Vagina (tissue), 2 donors: ENCODE data around the gene PDE12. TPM values are rescaled to one million over a fixed set of nuclear protein-coding genes. Genes with fewer than 3 reads are reported as not detected.

ENCODE experiments used
- DNase-seq, 2 donors: peaks; one replicate each; pipeline ENCODE4 v3.0.0-alpha.2; 2017; ENCODE audit errors: extremely low spot score in 2 of 2
- H3K27ac ChIP-seq: fragments of 200-600 bp; sonication (generic); one replicate; pipeline ENCODE4 v1.5.1; 2019
- H3K27me3 ChIP-seq: fragments of 200-600 bp; sonication (generic); one replicate; pipeline ENCODE4 v1.5.1; 2019
- H3K36me3 ChIP-seq, 2 donors: fragments of 200-600 bp; sonication (generic); one replicate each; pipeline ENCODE4 v1.5.1; 2017 to 2019
- H3K4me1 ChIP-seq: fragments of 200-600 bp; sonication (generic); one replicate; pipeline ENCODE4 v1.5.1; 2019
- H3K4me3 ChIP-seq, 2 donors: fragments of 200-600 bp; sonication (generic); 1 replicate in 1 of 2; 2 replicates in 1 of 2; pipeline ENCODE4 v1.5.1; 2016 to 2019
- H3K9me3 ChIP-seq: fragments of 200-600 bp; sonication (generic); one replicate; pipeline ENCODE4 v1.5.1; 2019
- CTCF ChIP-seq, 3 experiments: fragments of 450-650 bp in 2 of 3; fragments of 200-600 bp in 1 of 3; sonication (generic) in 1 of 3; IDR thresholded peaks; one replicate each; pipeline ENCODE4 v1.5.1; 2017 to 2019; ENCODE audit warnings: antibody characterized with exemption in 3 of 3, mild to moderate bottlenecking in 2 of 3, moderate library complexity in 2 of 3
- POLR2A ChIP-seq, 2 donors: fragments of 450-650 bp; IDR thresholded peaks; one replicate each; pipeline ENCODE4 v1.6.1; 2017; ENCODE audit warnings: antibody characterized with exemption in 2 of 2, mild to moderate bottlenecking in 2 of 2, moderate library complexity in 2 of 2
- POLR2AphosphoS5 ChIP-seq, 2 donors: sonication (generic); formaldehyde crosslinking; IDR thresholded peaks; one replicate each; pipeline ENCODE4 v1.9.0; 2017; ENCODE audit warnings: antibody characterized with exemption in 2 of 2, mild to moderate bottlenecking in 2 of 2, low read depth in 1 of 2; ENCODE audit not compliant: insufficient read depth in 1 of 2
- intact Hi-C: fragments of 100-400 bp; cut with DNase I; formaldehyde crosslinking; loops from one replicate; pipeline ENCODE4 v1.15.1; 2023
- total RNA-seq: library from RNA; depleted of rRNA; stranded (reverse); fragments of >200 nt; gene quantifications from one replicate; pipeline ENCODE4 v1.2.3, GENCODE V29; 2016

Gene PDE12
- total RNA-seq, 1 donor from 2014 or later, result 12.0 TPM

GRCh38 chr3:57538465-57538864 is 17.6 kb upstream of the PDE12 start:
- intact Hi-C loops, result no loop called here
- no peaks in the 10 kb centered on the region for H3K36me3 ChIP-seq
- no peak overlapping the region for H3K27ac ChIP-seq
- H3K4me1 ChIP-seq, result no peaks in the 10 kb centered on the region
- TF ChIP-seq CTCF (IDR thresholded peaks at IDR 0.05) (no peak), POLR2AphosphoS5 (IDR thresholded peaks at IDR 0.05; ENCODE audit: insufficient read depth in 1 of 2, low read depth in 1 of 2) (peak in 1 of 2 donors; percentile 45)
- H3K4me3 ChIP-seq, result no peak overlapping the region
- H3K9me3 ChIP-seq, result no peaks in the 10 kb centered on the region
- no peak for DNase-seq
- H3K27me3 ChIP-seq, result no peaks in the 10 kb centered on the region

GRCh38 chr3:57544181-57545125 is 11.6 kb upstream of the PDE12 start, which contains the start of gene DNAH12:
TSS of gene DNAH12 (minus strand) at chr3:57544344. CDS start at chr3:57542870, 1,474 bp downstream.
- Histone ChIP-seq H3K4me3 (no peak within 1 kb of the TSS), H3K27me3 (no peaks in the 10 kb centered on the region), H3K4me1 (peaks cover 13% of the 10 kb centered on the region), H3K9me3 (no peaks in the 10 kb centered on the region), H3K27ac (no peak within 1 kb of the TSS), H3K36me3 (no peaks in the 10 kb centered on the region)
- no peak for DNase-seq
- intact Hi-C loops, result no loop called here
- no peak for TF ChIP-seq CTCF (IDR thresholded peaks at IDR 0.05)
- TF ChIP-seq POLR2AphosphoS5 (IDR thresholded peaks at IDR 0.05; ENCODE audit: insufficient read depth in 1 of 2, low read depth in 1 of 2), result no peak
- TF ChIP-seq POLR2A (IDR thresholded peaks at IDR 0.05), result no peak

- Histone ChIP-seq H3K9me3 (no peaks in the 10 kb centered on the region), H3K4me1 (peaks cover 13% of the 10 kb centered on the region), H3K27ac (no peak overlapping the region), H3K36me3 (no peaks in the 10 kb centered on the region), H3K27me3 (no peaks in the 10 kb centered on the region), H3K4me3 (no peak overlapping the region)
- TF ChIP-seq POLR2AphosphoS5 (IDR thresholded peaks at IDR 0.05; ENCODE audit: insufficient read depth in 1 of 2, low read depth in 1 of 2) (no peak), POLR2A (IDR thresholded peaks at IDR 0.05) (no peak), CTCF (IDR thresholded peaks at IDR 0.05) (no peak)
- intact Hi-C loops, result no loop called here
- no peak for DNase-seq
Measured at GRCh38 chr3:57545636-57546268, 10.3 kb upstream of the PDE12 start.

GRCh38 chr3:57546616-57547015 is 9.5 kb upstream of the PDE12 start:
- Histone ChIP-seq H3K9me3 (no peaks in the 10 kb centered on the region), H3K27me3 (no peaks in the 10 kb centered on the region), H3K4me1 (peaks cover 13% of the 10 kb centered on the region), H3K27ac (no peak overlapping the region), H3K36me3 (no peaks in the 10 kb centered on the region), H3K4me3 (no peak overlapping the region)
- no peak for TF ChIP-seq POLR2A (IDR thresholded peaks at IDR 0.05)
- no peak for TF ChIP-seq CTCF (IDR thresholded peaks at IDR 0.05)
- no peak for TF ChIP-seq POLR2AphosphoS5 (IDR thresholded peaks at IDR 0.05; ENCODE audit: insufficient read depth in 1 of 2, low read depth in 1 of 2)
- no peak for DNase-seq
- intact Hi-C loops, result no loop called here
